ENCODE data around the gene IGFBP7.

IGFBP7 gene

GRCh38 chr4:57117491-57117890 lies 7.3 kb upstream of the IGFBP7 start:
- DNase-seq (ENCODE audit: low read depth): no peak
- H3K4me3 ChIP-seq (ENCODE audit: low read length): no peak overlapping the region

GRCh38 chr4:57116245-57116644 lies 6.1 kb upstream of the IGFBP7 start:
- TF ChIP-seq CTCF (conservative IDR thresholded peaks at IDR 0.05; ENCODE audit: low read length): no peak
- H3K4me3 ChIP-seq (ENCODE audit: low read length): no peak overlapping the region
- no peak for DNase-seq (ENCODE audit: low read depth)

More at GRCh38 chr4:57117491-57117890, 7.3 kb upstream of the IGFBP7 start:
- TF ChIP-seq CTCF (conservative IDR thresholded peaks at IDR 0.05; ENCODE audit: low read length): no peak

DNA sequence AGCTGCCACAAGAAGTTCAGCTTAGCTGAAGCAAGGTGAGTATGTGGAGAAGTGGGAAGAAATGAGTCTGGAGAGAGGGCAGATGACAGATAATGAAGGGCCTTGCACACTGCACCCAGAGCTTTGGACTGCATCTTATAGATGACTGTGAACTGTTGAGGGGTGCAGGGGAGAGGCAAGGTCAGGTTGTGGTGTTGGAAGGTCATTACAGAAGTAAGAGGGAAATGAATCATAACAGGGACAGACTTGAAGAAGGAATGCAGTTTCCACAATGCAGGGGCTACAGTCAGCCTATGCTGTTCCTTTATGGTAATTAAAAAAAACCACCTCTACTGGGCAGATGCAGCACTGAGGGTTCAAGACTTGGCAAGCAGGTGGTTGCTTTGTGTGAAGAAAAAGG lies 4.8 kb upstream of the IGFBP7 start:
- peak; percentile 44 for DNase-seq (ENCODE audit: low read depth)
- no peak for TF ChIP-seq CTCF (conservative IDR thresholded peaks at IDR 0.05; ENCODE audit: low read length)
- H3K4me3 ChIP-seq (ENCODE audit: low read length): no peak overlapping the region

DNA sequence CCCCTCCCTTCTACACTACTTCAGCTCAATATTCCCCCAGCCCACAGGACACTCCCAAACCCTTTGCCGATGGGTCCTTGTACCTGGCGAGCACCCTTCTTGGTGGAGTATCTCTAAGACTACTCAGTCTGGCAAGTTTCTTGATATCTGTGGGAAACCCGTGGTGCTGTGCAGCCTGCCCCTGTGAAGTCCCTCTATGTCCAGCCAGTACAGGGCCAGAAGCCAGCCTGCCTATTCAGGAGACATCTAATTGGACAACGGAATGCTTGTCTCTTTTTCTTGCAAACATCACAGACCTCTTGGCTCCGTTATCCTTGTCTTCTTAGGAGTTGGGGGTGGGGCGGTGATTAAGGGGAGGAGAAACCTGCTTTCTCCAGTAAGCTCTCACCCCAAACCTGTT lies 3.7 kb upstream of the IGFBP7 start:
- no peak for DNase-seq (ENCODE audit: low read depth)
- no peak for TF ChIP-seq CTCF (conservative IDR thresholded peaks at IDR 0.05; ENCODE audit: low read length)
- no peak overlapping the region for H3K4me3 ChIP-seq (ENCODE audit: low read length)

GRCh38 chr4:57110640-57111511 lies 691 bp upstream of the IGFBP7 start:
- TF ChIP-seq CTCF (conservative IDR thresholded peaks at IDR 0.05; ENCODE audit: low read length): no peak

GRCh38 chr4:57109411-57109846 lies 756 bp downstream of the IGFBP7 start:
- no peak for DNase-seq (ENCODE audit: low read depth)
- no peak for TF ChIP-seq CTCF (conservative IDR thresholded peaks at IDR 0.05; ENCODE audit: low read length)
- peak overlapping the region; percentile 71 for H3K4me3 ChIP-seq (ENCODE audit: low read length)

More at GRCh38 chr4:57110640-57111511, 691 bp upstream of the IGFBP7 start:
- peak overlapping the region; percentile 63 for H3K4me3 ChIP-seq (ENCODE audit: low read length)
- DNase-seq (ENCODE audit: low read depth): peak; percentile 78

DNA sequence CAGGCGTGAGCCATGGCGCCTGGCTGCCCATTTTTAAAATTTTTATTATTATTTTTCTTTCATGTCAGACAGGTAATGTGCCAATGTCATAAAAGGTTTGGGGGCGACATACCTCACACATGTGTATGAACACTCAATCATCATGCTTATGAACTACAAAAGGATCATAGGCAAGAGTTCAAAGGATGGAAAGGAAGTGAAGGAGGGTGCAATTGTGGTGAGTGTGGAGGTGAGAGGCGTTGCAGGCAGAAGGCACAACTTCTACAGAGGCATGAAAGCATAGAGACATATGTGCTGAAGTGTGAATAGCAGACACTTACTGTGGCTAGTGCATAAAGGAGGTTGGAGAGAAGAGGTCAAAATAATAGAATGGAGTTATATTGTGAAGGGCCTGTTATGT lies 4.0 kb downstream of the IGFBP7 start:
- DNase-seq (ENCODE audit: low read depth): no peak
- H3K4me3 ChIP-seq (ENCODE audit: low read length): no peak overlapping the region
- TF ChIP-seq CTCF (conservative IDR thresholded peaks at IDR 0.05; ENCODE audit: low read length): no peak

Data from AG10803 (cell line).